ENCODE results near the gene TMEM202. TPM values are rescaled to one million over a fixed set of nuclear protein-coding genes. Genes with fewer than 3 reads are reported as not detected.

Gene TMEM202
- total and polyA plus RNA-seq, 10 of the 15 experiments (the other 5 are each of a cell fraction or from before 2014, with no cell fraction given), result not detected

GRCh38 chr15:72375846-72376581 is 22.1 kb upstream of the TMEM202 start, which contains the start of gene HEXA (continued):
- 0 out of 2 replicates have a peak, but pooled peaks have one; percentile 27 for TF ChIP-seq CEBPZ (IDR thresholded peaks at IDR 0.05; ENCODE audit: low read depth, low read length)
- 0 out of 2 replicates have a peak, but pooled peaks have one; percentile 64 for TF ChIP-seq MEF2A (IDR thresholded peaks at IDR 0.05; ENCODE audit: insufficient read depth, low read depth, low read length)
- TF ChIP-seq FOXK2 (IDR thresholded peaks at IDR 0.05), result peak; percentile 81
- TF ChIP-seq CREB1 (IDR thresholded peaks at IDR 0.05; ENCODE audit: low read depth), result peak; percentile 59; the same call in 1 of the 2 replicates
- no peak for TF ChIP-seq BCLAF1 (IDR thresholded peaks at IDR 0.05)
- no peak; the same call in 1 of the 2 replicates for TF ChIP-seq MTA3 (IDR thresholded peaks at IDR 0.05; ENCODE audit: borderline replicate concordance, low read length)
- 0 out of 2 replicates have a peak, but pooled peaks have one; percentile 30 for TF ChIP-seq ZNF217 (IDR thresholded peaks at IDR 0.05)
- TF ChIP-seq ETV6 (conservative IDR thresholded peaks at IDR 0.05 in 1 of 2, IDR thresholded peaks at IDR 0.05 in 1 of 2; ENCODE audit: borderline replicate concordance in 1 of 2, low read depth in 1 of 2), result peak in 1 of 2 experiments; percentile 42; a peak in 1 of 4 replicates
- TF ChIP-seq STAT1 (conservative IDR thresholded peaks at IDR 0.05), result peak; percentile 56; the same call in 1 of the 2 replicates
- no peak for TF ChIP-seq CBX3 (IDR thresholded peaks at IDR 0.05; ENCODE audit: borderline replicate concordance, low read depth)
- TF ChIP-seq SIX5 (IDR thresholded peaks at IDR 0.05; ENCODE audit: low read depth, low read length, severe bottlenecking), result peak; percentile 55
- TF ChIP-seq ZBTB40 (IDR thresholded peaks at IDR 0.05; ENCODE audit: borderline replicate concordance), result peak; percentile 64; the same call in 1 of the 2 replicates
- peak; percentile 94 for TF ChIP-seq ZNF687 (IDR thresholded peaks at IDR 0.05)

Data from GM12878 (cell line).